ENCODE measurements around the gene ALOX15.
"Not testable (repeated sequence)": the region's sequence is repeated elsewhere in the genome, so short reads cannot be mapped to it uniquely, and the experiment has no call there.

The ALOX15 gene

DNA sequence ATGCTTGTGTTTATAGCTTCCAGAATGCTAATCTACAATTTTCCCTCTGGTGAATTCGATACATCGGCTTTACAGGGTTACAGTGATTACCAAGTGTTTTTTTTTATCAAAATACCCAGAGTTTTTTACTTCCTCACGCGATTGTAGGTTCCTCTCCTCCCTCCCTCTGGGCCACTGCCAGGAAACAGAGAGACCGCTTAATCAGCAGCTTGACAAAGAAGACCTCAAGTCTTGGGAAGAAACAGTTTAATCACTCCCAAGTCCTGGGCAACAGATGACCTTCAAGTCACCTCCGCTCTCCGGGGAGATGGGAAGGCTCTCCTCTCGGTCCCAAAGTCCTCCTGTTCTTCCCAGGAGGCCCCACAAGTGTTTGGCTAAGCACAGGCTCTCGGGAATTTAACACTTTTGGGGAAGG lies 33.7 kb downstream of the ALOX15 start:
- H3K4me3 ChIP-seq (ENCODE audit: low read depth, low read length) = no peak overlapping the region
- in situ Hi-C loops (cut with HindIII; ENCODE audit: low sequenced_read_pairs) = no loop called here
- DNase-seq (ENCODE audit: low read depth, low spot score) = peak; percentile 60
- TF ChIP-seq, protein P1, sequence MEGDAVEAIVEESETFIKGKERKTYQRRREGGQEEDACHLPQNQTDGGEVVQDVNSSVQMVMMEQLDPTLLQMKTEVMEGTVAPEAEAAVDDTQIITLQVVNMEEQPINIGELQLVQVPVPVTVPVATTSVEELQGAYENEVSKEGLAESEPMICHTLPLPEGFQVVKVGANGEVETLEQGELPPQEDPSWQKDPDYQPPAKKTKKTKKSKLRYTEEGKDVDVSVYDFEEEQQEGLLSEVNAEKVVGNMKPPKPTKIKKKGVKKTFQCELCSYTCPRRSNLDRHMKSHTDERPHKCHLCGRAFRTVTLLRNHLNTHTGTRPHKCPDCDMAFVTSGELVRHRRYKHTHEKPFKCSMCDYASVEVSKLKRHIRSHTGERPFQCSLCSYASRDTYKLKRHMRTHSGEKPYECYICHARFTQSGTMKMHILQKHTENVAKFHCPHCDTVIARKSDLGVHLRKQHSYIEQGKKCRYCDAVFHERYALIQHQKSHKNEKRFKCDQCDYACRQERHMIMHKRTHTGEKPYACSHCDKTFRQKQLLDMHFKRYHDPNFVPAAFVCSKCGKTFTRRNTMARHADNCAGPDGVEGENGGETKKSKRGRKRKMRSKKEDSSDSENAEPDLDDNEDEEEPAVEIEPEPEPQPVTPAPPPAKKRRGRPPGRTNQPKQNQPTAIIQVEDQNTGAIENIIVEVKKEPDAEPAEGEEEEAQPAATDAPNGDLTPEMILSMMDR (IDR thresholded peaks at IDR 0.05; ENCODE audit: low read depth, low read length) = no peak

DNA sequence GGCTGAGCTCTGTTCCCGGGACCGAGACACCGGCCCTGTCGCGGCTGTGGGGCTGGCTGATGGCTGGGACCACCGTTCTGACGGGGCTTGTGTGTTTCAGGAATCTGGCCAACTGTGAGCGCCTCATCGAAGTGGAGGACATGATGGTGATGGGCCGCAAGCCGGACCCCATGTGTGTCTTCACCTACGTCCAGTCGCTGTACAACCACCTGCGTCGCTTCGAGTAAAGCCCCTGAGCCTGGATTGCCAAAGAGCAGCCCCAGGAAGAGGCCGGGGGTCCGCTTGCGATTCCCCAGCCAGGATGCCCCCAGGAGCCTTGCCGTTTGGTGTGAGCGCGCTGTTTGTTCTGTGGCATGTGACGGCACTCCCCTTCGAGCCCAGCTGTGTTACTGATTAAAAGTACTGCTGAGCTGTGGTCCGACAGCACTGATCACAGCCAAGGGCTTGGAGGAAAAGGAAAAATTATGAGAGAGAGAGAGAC lies 34.2 kb downstream of the ALOX15 start:
- in situ Hi-C loops (cut with HindIII; ENCODE audit: low sequenced_read_pairs) = no loop called here
- no peak overlapping the region for H3K4me3 ChIP-seq (ENCODE audit: low read depth, low read length)
- DNase-seq (ENCODE audit: low read depth, low spot score) = no peak
- TF ChIP-seq, protein P1 (IDR thresholded peaks at IDR 0.05; ENCODE audit: low read depth, low read length) = no peak

DNA sequence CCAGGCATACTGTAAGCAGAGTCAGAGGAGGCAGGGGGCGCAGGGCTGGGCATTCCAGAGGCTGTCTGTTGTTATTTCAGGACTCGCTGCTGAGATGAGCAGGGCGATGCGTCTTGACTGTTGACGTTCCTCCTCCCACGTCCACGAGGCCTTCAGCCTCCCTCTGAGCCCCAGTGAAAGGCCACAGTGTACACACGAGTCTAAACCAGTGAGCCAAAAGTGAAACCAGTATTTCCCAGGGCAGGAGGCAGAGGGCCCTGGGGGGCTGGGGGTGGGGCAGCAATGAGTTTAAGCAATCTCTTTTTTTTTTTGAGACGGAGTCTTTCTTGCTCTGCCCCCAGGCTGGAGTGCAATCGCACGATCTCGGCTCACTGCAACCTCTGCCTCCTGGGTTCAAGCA lies 35.7 kb downstream of the ALOX15 start:
- TF ChIP-seq, protein P1 (IDR thresholded peaks at IDR 0.05; ENCODE audit: low read depth, low read length) = no peak
- in situ Hi-C loops (cut with HindIII; ENCODE audit: low sequenced_read_pairs) = no loop called here
- no peak overlapping the region for H3K4me3 ChIP-seq (ENCODE audit: low read depth, low read length)
- peak; percentile 80 for DNase-seq (ENCODE audit: low read depth, low spot score)

DNA sequence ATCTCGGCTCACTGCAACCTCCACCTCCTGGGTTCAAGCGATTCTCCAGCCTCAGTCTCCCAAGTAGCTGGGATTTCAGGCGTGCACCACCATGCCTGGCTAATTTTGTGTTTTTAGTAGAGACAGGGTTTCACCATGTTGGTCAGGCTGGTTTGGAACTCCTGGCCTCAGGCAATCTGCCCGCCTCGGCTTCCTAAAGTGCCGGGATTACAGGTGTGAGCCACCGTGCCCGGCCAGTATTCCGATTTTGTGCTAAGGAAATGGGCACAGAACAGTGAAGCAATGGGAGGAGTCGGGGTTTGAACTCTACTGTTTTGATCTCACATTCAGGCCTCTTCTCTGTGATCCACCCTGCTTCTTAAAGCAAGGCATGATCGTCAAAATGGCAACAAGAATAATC lies 36.7 kb downstream of the ALOX15 start:
- DNase-seq (ENCODE audit: low read depth, low spot score); H3K4me3 ChIP-seq (ENCODE audit: low read depth, low read length); in situ Hi-C loops (cut with HindIII; ENCODE audit: low sequenced_read_pairs): not testable (repeated sequence)

DNA sequence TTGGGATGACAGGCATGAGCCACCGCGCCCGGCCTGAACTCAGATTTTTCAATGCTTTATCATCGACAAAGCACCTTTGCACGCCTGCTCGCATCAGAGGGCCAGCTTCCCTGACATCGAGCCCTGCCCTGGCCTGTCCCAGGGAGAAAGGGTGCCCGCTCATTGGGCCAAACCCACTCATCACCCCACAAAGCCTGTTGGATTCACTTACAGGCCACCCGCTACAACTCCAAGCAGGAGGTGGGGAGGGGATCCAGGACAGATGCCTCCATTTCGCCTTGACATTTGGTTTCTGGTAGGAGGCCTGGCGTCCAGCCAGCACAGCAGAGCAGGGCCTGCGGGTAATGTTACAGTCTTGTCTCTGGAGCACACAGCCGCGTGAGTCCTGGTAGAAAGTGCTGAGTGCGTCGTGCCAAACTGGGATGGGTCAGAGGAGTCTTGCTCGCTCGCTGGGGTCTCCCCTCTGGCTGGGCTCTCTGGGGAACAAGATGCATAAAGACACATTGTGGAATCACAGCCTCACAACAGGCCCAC lies 37.3 kb downstream of the ALOX15 start:
- in situ Hi-C loops (cut with HindIII; ENCODE audit: low sequenced_read_pairs) = no loop called here
- TF ChIP-seq, protein P1 (IDR thresholded peaks at IDR 0.05; ENCODE audit: low read depth, low read length) = no peak
- DNase-seq (ENCODE audit: low read depth, low spot score) = peak; percentile 66
- H3K4me3 ChIP-seq (ENCODE audit: low read depth, low read length) = no peak overlapping the region

DNA sequence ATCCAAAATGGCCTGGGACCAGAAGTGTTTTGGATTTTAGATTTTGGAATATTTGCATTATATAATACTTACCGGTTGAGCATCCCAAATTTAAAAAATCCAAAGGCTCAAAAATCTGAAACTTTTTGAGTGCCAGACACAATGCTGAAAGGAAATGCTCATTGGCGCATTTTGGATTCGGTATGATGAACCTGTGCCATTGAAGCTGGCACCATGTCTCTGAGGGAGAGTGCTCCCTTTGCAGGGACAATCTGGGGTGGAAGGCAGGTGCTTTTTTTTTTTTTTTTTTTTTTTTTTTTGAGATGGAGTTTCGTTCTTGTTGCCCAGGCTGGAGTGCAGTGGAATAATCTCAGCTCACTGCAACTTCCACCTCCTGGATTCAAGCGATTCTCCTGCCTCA lies 39.4 kb downstream of the ALOX15 start:
- H3K4me3 ChIP-seq (ENCODE audit: low read depth, low read length) = no peak overlapping the region
- TF ChIP-seq, protein P1 (IDR thresholded peaks at IDR 0.05; ENCODE audit: low read depth, low read length) = no peak
- in situ Hi-C loops (cut with HindIII; ENCODE audit: low sequenced_read_pairs) = no loop called here
- DNase-seq (ENCODE audit: low read depth, low spot score) = no peak

DNA sequence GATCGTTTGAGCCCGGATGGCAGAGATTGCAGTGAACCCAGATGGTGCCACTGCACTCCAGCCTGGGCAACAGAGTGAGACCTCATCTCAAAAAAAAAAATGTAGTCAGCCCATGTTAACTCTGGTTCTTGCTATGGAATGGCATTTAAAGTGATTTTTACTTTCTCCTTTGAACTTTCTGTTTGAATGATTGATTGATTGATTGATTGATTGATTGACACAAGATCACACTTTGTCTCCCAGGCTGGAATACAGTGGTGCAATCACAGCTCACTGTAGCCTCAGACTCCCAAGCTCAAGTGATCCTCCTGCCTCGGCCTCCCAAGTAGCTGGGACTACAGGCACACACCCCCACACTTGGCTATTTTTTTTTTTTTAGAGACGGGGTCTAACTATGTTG lies 40.2 kb downstream of the ALOX15 start:
- TF ChIP-seq, protein P1 (IDR thresholded peaks at IDR 0.05; ENCODE audit: low read depth, low read length) = no peak
- no peak for DNase-seq (ENCODE audit: low read depth, low spot score)
- in situ Hi-C loops (cut with HindIII; ENCODE audit: low sequenced_read_pairs) = no loop called here
- no peak overlapping the region for H3K4me3 ChIP-seq (ENCODE audit: low read depth, low read length)
